NCI-H748 (cell line): ENCODE results near the gene MRGPRX3.

Source experiments
- DNase-seq: peaks from one replicate; lab custom pipeline; 2025; ENCODE audit not compliant: unreplicated experiment; lab: John Stamatoyannopoulos, UW

MRGPRX3 gene

GRCh38 chr11:18151581-18151980 is 19.2 kb downstream of the MRGPRX3 start:
- no peak for DNase-seq

DNA sequence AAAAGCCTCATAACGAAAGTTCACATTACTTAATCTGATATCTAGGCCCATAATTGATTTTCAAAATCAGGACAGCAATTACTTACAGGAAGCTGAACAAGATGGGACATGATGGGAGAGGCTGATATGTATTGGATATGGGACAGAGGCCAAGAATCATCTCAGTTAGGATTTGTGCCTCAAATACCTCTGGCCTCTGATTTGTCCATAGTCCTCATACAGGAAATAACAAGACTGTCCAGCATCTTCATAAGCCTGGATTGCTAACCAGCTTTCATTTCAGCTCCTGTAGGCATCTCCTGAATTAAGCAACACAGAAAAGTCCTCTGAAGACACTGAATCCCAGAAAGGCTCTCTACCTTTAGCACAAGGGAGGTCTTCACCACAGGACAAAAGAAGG is 36.0 kb downstream of the MRGPRX3 start:
- no peak for DNase-seq

GRCh38 chr11:18171377-18172000 is 39.1 kb downstream of the MRGPRX3 start:
- peak; percentile 44 for DNase-seq

GRCh38 chr11:18172666-18173065 is 40.3 kb downstream of the MRGPRX3 start, which contains the start of gene MRGPRX4:
Gene MRGPRX4 (plus strand): TSS chr11:18172837. CDS start chr11:18173257, 420 bp downstream.
- no peak for DNase-seq

GRCh38 chr11:18173225-18173866 is 41.0 kb downstream of the MRGPRX3 start:
- no peak for DNase-seq
